ENCODE results near the gene IFNA14.
"Not testable (repeated sequence)": the region's sequence is repeated elsewhere in the genome, so short reads cannot be mapped to it uniquely, and the experiment has no call there.

IFNA14 gene

GRCh38 chr9:21213411-21214326 is 26.1 kb downstream of the IFNA14 start:
- DNase-seq = peak; percentile 41

- not testable (repeated sequence) for DNase-seq
Observed at GRCh38 chr9:21212160-21212559, 27.6 kb downstream of the IFNA14 start.

GRCh38 chr9:21210782-21211181 is 29.0 kb downstream of the IFNA14 start:
- DNase-seq = not testable (repeated sequence)

- no peak for DNase-seq
Observed at GRCh38 chr9:21210311-21210710, 29.5 kb downstream of the IFNA14 start.

- not testable (repeated sequence) for DNase-seq
Observed at GRCh38 chr9:21207043-21207442, 32.8 kb downstream of the IFNA14 start, which contains the start of gene IFNA10. TSS of gene IFNA10 (minus strand) at chr9:21207143. CDS start at chr9:21207097, 46 bp downstream.

- DNase-seq = no peak
Observed at GRCh38 chr9:21205204-21205603, 34.6 kb downstream of the IFNA14 start.

GRCh38 chr9:21202105-21202504 is 37.7 kb downstream of the IFNA14 start, which contains the start of gene IFNA7:
TSS of gene IFNA7 (minus strand) at chr9:21202205. CDS start at chr9:21202165, 40 bp downstream.
- DNase-seq = not testable (repeated sequence)

GRCh38 chr9:21194867-21195776 is 44.7 kb downstream of the IFNA14 start:
- DNase-seq = peak; percentile 63
